NCI-H2081 (cell line): ENCODE data around the gene TPM1.
"Not testable (repeated sequence)": the region's sequence is repeated elsewhere in the genome, so short reads cannot be mapped to it uniquely, and the experiment has no call there.

Source experiments
- DNase-seq, 2 experiments: peaks; one replicate each; lab custom pipeline; 2025; lab: John Stamatoyannopoulos, UW

Gene TPM1

DNA sequence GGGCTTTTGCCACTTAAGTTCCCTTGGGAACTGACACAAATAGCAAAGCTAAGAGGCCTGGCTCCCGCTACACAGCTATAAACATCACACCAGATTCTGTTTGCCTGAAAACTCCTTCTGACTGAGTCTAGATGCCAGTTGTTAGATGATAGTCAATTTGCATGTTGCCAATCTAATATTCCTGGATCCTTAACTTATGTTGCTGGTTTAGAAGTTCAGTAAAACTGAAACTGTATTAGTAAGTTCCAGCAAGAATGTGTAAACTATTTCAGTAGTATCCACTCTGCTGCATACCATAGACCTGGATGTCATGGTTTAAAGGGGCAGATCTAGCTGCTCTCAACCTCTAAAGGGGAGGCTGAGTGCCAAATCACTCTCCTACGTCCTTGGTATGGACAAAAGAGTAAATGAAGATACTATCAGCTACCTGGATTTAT, 52.0 kb downstream of the TPM1 start:
- no peak for DNase-seq

- no peak for DNase-seq
Observed at GRCh38 chr15:63096178-63096577, 53.6 kb downstream of the TPM1 start.

GRCh38 chr15:63098901-63099300, 56.4 kb downstream of the TPM1 start:
- not testable (repeated sequence) for DNase-seq

GRCh38 chr15:63099581-63099980, 57.0 kb downstream of the TPM1 start:
- DNase-seq: not testable (repeated sequence)

GRCh38 chr15:63103416-63103815, 60.9 kb downstream of the TPM1 start:
- DNase-seq: no peak

- DNase-seq: no peak
Observed at GRCh38 chr15:63104727-63105126, 62.2 kb downstream of the TPM1 start.

- not testable (repeated sequence) for DNase-seq
Observed at GRCh38 chr15:63105354-63105753, 62.8 kb downstream of the TPM1 start.

DNA sequence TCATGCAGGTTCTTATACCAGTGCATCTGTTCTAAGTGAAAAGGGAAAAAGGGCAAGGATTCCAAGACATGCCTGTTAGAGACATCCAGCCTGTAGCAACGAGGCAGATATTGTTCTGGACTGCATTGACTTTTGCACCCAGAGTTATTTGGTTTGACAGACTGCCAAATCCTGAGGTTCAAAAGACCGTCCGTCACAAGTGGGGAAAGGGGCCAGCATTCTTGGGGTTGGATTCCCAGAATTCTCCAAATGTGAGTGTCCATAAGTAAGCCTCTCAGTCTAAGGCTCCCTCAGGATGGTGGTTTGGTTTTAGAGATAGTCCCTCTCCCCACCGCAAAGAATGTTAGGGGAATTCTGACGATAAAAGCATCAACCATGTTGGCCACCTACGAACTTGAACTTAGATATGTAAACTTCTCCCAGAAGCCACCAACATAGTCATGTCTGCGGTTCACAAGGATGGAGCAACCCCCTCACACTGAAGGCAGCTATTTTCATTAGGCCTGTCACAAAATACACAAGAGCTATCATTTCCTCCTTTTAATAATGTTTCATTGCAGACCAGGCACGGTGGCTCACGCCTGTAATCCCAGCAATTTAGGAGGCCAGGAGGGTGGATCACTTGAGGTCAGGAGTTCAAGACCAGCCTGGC, 65.5 kb downstream of the TPM1 start:
- no peak for DNase-seq

DNA sequence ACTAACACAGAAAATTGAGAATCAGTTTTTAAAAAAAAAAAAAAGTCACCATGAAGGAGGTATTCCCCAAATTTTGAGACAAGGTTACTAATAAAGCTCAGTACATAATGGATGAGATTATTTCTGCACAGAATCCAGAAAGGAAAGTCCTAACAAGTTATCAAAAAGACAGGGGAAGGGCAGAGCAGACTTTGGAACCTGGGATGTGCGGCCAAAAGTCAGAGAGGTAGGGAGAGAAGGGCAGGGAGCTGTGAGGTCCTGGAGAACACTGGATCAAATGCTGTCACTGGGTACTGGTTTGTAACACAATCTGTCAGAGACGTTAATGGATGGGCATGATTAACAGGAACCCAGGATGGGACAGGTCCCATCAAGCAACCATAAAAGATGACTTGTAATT, 67.0 kb downstream of the TPM1 start:
- DNase-seq: no peak

DNA sequence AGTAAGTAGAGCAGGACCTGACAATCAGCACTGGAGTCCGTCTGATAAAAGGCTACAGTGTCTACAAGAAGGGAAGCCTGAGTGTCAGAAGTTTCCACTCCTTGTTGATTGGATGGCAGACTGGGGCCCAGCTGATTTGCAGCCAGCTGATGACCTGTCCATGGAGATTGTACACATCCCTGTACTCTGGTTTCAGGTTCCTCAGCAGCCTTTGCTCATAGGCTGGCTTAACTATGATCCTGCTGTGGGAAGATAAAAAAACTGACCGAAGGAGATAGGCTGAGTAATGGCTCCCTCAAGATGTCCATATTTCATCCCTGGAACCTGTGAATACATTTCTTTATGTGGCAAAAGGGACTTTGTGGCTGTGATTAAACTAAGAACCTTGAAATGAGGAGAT, 67.4 kb downstream of the TPM1 start:
- no peak for DNase-seq

DNA sequence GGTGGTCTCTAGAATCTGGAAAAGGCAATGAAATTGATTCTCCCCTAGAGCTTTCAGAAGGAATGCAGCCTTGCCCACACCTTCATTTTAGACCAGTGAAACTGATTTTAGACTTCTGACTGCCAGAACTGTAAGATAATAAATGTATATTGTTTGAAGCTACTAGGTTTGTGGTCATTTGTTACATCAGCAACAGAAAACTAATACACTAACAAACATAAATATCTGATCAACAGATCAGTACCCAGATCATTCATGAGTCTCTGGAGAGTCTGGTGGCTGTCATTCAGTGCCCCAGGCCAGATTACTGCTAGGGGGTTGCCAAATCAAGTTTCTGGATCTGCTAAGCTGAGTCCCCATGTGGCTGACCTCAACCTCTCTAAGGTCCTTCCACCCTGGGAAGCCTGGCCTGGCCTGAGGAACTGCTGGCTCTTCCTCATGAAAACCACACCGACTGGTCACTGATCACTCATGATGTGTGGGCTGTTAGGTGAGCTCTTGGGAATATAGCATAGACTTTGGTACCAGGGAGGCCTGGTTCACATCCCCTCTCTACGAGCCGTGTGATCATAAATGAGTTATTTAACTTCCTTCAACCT, 68.0 kb downstream of the TPM1 start:
- DNase-seq: no peak

DNA sequence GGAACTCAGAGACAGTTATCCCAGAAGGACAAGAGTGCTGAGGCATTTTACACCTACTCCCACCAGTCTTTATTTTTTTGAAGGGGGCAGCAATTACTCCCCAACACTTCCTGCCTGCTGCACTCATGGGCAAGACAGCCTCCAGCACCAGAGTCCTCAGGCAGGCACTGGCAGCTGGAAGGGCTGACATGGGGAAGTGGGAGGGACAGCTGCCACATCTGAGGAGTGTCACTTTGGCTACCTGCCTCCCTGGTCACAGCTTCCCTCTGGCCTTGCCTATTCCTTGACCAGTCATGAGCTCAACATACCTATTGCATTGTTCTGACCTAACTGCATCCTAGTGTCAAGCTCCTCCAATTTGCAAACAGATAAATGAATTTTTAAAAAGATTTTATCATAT, 68.9 kb downstream of the TPM1 start:
- no peak for DNase-seq

- no peak for DNase-seq
Observed at GRCh38 chr15:63112871-63113270, 70.3 kb downstream of the TPM1 start.

DNA sequence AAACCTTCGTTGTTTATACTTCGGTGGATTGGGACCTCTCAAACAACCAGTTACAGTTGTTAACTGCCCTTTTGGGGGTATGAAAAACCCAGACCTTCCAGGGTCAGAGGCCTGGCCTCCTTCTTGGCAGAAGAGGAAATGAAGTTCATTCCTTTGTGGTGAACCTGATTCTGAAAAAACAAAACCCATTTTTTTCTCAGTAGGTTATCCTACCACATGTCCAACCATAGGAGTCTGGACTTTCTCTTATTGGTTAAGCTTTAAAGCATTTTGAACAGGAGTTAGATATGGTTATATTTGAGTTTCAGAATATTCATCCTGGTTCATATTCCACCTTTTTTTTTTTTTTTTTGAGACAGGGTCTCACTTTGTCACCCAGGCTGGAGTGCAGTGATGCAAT, 71.9 kb downstream of the TPM1 start:
- no peak for DNase-seq
